Measurements from ENCODE around the gene CA10.

Gene CA10

GRCh38 chr17:51860954-51861561 lies 297.5 kb downstream of the CA10 start:
- H3K79me2 ChIP-seq (ENCODE audit: insufficient read depth, low read length): no peaks in the 10 kb centered on the region
- H3K27ac ChIP-seq (ENCODE audit: low read depth, low read length): no peak overlapping the region
- no peaks in the 10 kb centered on the region for H3F3A ChIP-seq (ENCODE audit: insufficient read depth)
- no peaks in the 10 kb centered on the region for H3K36me3 ChIP-seq (ENCODE audit: low read length)
- H3K9me3 ChIP-seq (ENCODE audit: insufficient read depth, low read length): no peaks in the 10 kb centered on the region
- no peaks in the 10 kb centered on the region for H3K27me3 ChIP-seq (ENCODE audit: low read length)
- TF ChIP-seq CTCF (IDR thresholded peaks at IDR 0.05; ENCODE audit: insufficient read depth, low read length, poor library complexity, severe bottlenecking) (peak; percentile 41), EZH2phosphoT487 (conservative IDR thresholded peaks at IDR 0.05; ENCODE audit: low read length) (no peak)
- no peak overlapping the region for H3K4me3 ChIP-seq (ENCODE audit: insufficient read depth, low read length, poor library complexity, severe bottlenecking)
- no peak overlapping the region for H3K4me2 ChIP-seq (ENCODE audit: low read depth, low read length, poor library complexity, severe bottlenecking)
- H4K20me1 ChIP-seq (ENCODE audit: low read depth, low read length): no peaks in the 10 kb centered on the region
- no peak overlapping the region for H2AFZ ChIP-seq (ENCODE audit: low read depth, low read length, severe bottlenecking)
- H3K9ac ChIP-seq (ENCODE audit: low read length): no peak overlapping the region
- H3K9me2 ChIP-seq (replicated peaks; ENCODE audit: insufficient read depth, low read length): no peaks in the 10 kb centered on the region

GRCh38 chr17:51857052-51857597 lies 301.4 kb downstream of the CA10 start:
- no peaks in the 10 kb centered on the region for H3K36me3 ChIP-seq (ENCODE audit: low read length)
- no peaks in the 10 kb centered on the region for H3F3A ChIP-seq (ENCODE audit: insufficient read depth)
- H2AFZ ChIP-seq (ENCODE audit: low read depth, low read length, severe bottlenecking): no peak overlapping the region
- TF ChIP-seq EZH2phosphoT487 (conservative IDR thresholded peaks at IDR 0.05; ENCODE audit: low read length) (no peak), CTCF (IDR thresholded peaks at IDR 0.05; ENCODE audit: insufficient read depth, low read length, poor library complexity, severe bottlenecking) (no peak)
- H3K4me3 ChIP-seq (ENCODE audit: insufficient read depth, low read length, poor library complexity, severe bottlenecking): no peak overlapping the region
- H3K4me2 ChIP-seq (ENCODE audit: low read depth, low read length, poor library complexity, severe bottlenecking): no peak overlapping the region
- H3K27me3 ChIP-seq (ENCODE audit: low read length): no peaks in the 10 kb centered on the region
- no peaks in the 10 kb centered on the region for H3K9me3 ChIP-seq (ENCODE audit: insufficient read depth, low read length)
- no peaks in the 10 kb centered on the region for H4K20me1 ChIP-seq (ENCODE audit: low read depth, low read length)
- no peak overlapping the region for H3K9ac ChIP-seq (ENCODE audit: low read length)
- H3K9me2 ChIP-seq (replicated peaks; ENCODE audit: insufficient read depth, low read length): no peaks in the 10 kb centered on the region
- H3K79me2 ChIP-seq (ENCODE audit: insufficient read depth, low read length): no peaks in the 10 kb centered on the region
- no peak overlapping the region for H3K27ac ChIP-seq (ENCODE audit: low read depth, low read length)

GRCh38 chr17:51855806-51856205 lies 302.7 kb downstream of the CA10 start:
- no peaks in the 10 kb centered on the region for H4K20me1 ChIP-seq (ENCODE audit: low read depth, low read length)
- no peaks in the 10 kb centered on the region for H3K27me3 ChIP-seq (ENCODE audit: low read length)
- no peak overlapping the region for H2AFZ ChIP-seq (ENCODE audit: low read depth, low read length, severe bottlenecking)
- no peaks in the 10 kb centered on the region for H3K79me2 ChIP-seq (ENCODE audit: insufficient read depth, low read length)
- no peak overlapping the region for H3K4me2 ChIP-seq (ENCODE audit: low read depth, low read length, poor library complexity, severe bottlenecking)
- no peaks in the 10 kb centered on the region for H3K9me3 ChIP-seq (ENCODE audit: insufficient read depth, low read length)
- TF ChIP-seq CTCF (IDR thresholded peaks at IDR 0.05; ENCODE audit: insufficient read depth, low read length, poor library complexity, severe bottlenecking) (no peak), EZH2phosphoT487 (conservative IDR thresholded peaks at IDR 0.05; ENCODE audit: low read length) (no peak)
- no peaks in the 10 kb centered on the region for H3K9me2 ChIP-seq (replicated peaks; ENCODE audit: insufficient read depth, low read length)
- no peak overlapping the region for H3K27ac ChIP-seq (ENCODE audit: low read depth, low read length)
- H3K36me3 ChIP-seq (ENCODE audit: low read length): no peaks in the 10 kb centered on the region
- H3K4me3 ChIP-seq (ENCODE audit: insufficient read depth, low read length, poor library complexity, severe bottlenecking): no peak overlapping the region
- H3K9ac ChIP-seq (ENCODE audit: low read length): no peak overlapping the region
- H3F3A ChIP-seq (ENCODE audit: insufficient read depth): no peaks in the 10 kb centered on the region

All from SU-DHL-6 (cell line).